ENCODE results near the gene SORD.
A peak's percentile ranks its signal among the peaks of the same experiment; 100 is the strongest.
"Not testable (repeated sequence)": the region's sequence is repeated elsewhere in the genome, so short reads cannot be mapped to it uniquely, and the experiment has no call there.

Gene SORD

GRCh38 chr15:45022871-45023658 is at the start of gene SORD:
SORD (plus strand) TSS chr15:45023195; CDS start chr15:45023284, 89 bp downstream.
- peak; percentile 91 for DNase-seq (ENCODE audit: low read depth)
- H3K4me3 ChIP-seq (ENCODE audit: low read depth, low read length) = peak within 1 kb of the TSS; percentile 71
- TF ChIP-seq CTCF (IDR thresholded peaks at IDR 0.05; ENCODE audit: insufficient read depth, low read depth, low read length, missing control alignments) = no peak

DNA sequence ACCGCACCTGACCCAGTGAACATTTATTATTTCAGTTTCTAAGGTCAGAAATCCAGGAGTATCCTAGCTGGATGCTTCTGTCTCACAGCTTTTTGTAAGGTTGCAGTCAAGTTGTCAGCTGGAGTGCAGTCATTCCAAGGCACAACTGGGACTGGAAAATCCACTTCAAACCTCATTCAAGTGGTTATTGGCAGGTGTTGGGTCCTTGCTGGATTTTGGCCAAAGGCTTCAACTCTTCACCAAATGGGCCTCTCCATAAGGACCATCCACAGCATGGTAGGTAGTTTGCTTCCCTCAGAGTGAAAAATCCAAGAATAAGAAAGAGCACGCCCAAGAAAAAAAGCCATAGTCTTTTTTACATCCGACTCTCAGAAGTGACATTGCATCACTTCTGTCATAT is 46.8 kb upstream of the SORD start:
- not testable (repeated sequence) for DNase-seq (ENCODE audit: low read depth); H3K4me3 ChIP-seq (ENCODE audit: low read depth, low read length)

GRCh38 chr15:44977781-44978180 is 45.2 kb upstream of the SORD start:
- DNase-seq (ENCODE audit: low read depth); H3K4me3 ChIP-seq (ENCODE audit: low read depth, low read length): not testable (repeated sequence)

GRCh38 chr15:44979617-44980339 is 43.2 kb upstream of the SORD start:
- not testable (repeated sequence) for H3K4me3 ChIP-seq (ENCODE audit: low read depth, low read length)
- DNase-seq (ENCODE audit: low read depth) = peak; percentile 21

- not testable (repeated sequence) for DNase-seq (ENCODE audit: low read depth); H3K4me3 ChIP-seq (ENCODE audit: low read depth, low read length)
These were observed 38.9 kb upstream of the SORD start for GRCh38 chr15:44984144-44984543.

DNA sequence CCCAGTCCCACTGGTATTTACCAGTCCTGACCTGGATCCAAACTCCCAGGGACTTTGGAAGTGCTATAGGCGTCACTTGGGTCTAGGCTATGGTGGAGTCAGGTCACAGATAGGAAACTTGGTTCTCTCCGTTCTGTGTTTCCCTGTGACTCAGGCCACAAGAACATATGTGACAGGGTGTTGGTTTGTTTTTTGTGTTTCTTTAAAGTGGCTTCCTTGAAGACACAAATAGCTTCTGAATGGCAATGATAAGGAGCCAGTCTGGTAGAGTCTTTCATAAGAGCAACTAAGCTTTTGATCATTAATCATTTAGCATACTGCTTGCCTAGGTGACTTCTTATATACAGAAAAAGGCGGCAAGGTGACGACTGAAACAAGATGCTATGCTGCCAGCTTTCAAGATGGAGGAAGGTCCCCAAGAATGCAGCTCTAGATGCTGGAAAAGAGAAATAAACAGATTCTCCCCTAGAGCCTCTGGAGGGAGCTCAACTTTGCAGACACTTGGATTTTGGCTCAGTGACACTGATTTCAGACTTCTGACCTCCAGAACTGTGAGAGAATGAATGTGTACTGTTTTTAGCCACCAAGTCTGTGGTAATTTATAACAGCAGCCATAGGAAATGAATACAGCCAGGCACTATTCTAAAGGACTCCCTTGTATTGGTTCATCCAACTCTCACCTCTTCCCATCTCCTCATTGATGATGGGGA is 36.5 kb upstream of the SORD start:
- not testable (repeated sequence) for DNase-seq (ENCODE audit: low read depth); H3K4me3 ChIP-seq (ENCODE audit: low read depth, low read length)

GRCh38 chr15:44987711-44988110 is 35.3 kb upstream of the SORD start:
- H3K4me3 ChIP-seq (ENCODE audit: low read depth, low read length); DNase-seq (ENCODE audit: low read depth): not testable (repeated sequence)

DNA sequence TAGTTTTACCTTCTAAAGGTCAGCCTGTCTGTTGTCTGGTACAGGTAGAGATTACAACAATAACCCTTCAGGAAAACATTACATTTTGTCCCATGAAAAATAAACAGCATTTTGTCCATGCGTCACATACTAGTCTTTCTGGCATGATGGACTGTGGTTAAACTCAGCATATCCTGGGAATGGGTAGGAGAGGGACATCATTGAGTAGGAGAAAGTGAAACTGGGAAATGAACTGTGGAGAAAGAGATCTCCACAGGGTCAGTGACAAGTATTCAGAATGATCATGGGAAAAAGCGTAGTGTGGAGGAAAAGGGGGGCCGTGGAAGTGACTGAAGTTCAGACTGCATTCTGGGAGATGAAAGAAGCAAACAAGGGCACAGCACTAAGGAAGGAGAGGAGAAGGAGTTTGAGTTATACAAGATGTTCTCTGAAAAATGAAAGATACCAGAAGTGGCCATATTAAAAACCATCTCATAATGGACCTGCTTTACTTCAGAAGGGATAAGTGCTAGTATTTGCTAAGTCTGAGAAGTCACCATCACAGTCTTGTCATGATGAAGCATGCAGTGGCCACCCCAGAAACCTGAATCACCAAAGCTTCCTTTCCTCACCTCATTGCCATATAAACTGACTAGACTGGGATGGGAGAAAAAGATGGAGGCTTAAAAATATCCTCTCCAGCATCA is 34.7 kb upstream of the SORD start:
- not testable (repeated sequence) for H3K4me3 ChIP-seq (ENCODE audit: low read depth, low read length); DNase-seq (ENCODE audit: low read depth)

- not testable (repeated sequence) for DNase-seq (ENCODE audit: low read depth); H3K4me3 ChIP-seq (ENCODE audit: low read depth, low read length)
These were observed 34.1 kb upstream of the SORD start for GRCh38 chr15:44988870-44989219.

DNA sequence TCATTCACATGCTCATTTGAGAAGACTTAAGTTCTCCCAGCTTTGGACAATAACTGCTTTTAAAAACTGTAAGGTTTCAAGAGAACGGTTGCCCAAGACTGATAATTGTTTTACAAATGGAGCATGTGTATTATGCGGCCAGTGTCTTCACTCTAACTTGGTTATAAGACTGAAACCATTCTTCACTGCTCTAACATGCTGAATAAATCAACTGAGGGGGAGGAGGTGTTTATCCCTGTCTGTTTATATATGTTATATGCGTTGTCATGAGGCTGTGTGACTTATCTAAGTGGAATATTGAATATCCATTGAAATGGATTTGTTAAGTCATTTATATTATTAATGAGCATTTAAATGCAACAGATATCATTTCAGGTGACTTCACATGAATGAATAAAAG is 25.4 kb upstream of the SORD start:
- DNase-seq (ENCODE audit: low read depth) = not testable (repeated sequence)

GRCh38 chr15:44999105-44999504 is 23.9 kb upstream of the SORD start:
- no peak for DNase-seq (ENCODE audit: low read depth)
- no peak overlapping the region for H3K4me3 ChIP-seq (ENCODE audit: low read depth, low read length)
- TF ChIP-seq CTCF (IDR thresholded peaks at IDR 0.05; ENCODE audit: insufficient read depth, low read depth, low read length, missing control alignments) = no peak

More for the DNA sequence above, 25.4 kb upstream of the SORD start:
- not testable (repeated sequence) for H3K4me3 ChIP-seq (ENCODE audit: low read depth, low read length)

DNA sequence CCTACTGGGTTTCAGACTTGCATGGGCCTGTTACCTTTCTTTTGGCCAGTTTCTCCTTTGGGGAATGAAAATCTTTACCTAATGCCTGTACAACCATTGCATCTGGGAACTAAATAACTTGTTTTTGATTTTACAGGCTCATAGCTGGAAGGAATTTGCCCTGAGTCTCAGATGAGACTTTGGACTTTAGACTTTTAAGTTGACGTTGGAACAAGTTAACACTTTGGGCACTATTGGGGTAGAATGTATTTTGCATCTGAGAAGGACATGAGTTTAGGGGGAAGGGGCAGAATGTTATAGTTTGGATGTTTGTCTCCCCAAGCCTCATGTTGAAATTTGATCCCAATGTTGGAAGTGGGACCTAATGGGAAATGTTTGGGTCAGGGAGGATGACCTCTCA is 21.8 kb upstream of the SORD start:
- DNase-seq (ENCODE audit: low read depth); H3K4me3 ChIP-seq (ENCODE audit: low read depth, low read length): not testable (repeated sequence)

DNA sequence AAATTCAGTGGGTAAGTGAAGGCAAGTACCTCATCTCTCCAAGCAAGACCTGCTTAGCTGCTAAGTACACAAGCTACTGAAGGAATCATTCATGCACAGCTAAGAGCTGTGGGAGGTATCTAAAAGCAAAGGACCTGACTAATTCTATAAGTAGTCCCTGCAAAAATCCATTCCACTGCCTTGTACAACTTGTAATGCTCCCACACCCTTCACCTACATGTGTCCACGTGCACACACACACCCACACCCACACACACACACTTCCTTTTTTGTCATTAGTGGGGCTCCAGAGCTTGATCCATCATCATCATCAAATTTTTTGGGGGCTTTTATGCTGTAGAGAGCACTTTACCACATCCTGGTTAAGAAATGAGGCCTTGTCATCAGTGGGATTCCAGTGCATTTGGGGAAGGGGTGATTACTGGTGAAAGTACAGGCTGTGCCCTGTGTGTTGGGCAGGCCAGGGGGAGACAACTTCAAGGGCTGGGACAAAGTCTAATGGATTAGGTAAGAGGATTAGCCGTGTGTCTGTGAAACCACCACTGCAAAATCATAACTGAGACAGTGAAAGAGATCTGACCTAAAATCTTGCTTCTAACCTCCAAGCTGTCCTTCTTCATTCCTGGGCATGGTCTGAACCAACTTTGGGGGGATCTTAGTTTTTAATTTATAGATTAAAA is 19.1 kb upstream of the SORD start:
- not testable (repeated sequence) for H3K4me3 ChIP-seq (ENCODE audit: low read depth, low read length)
- DNase-seq (ENCODE audit: low read depth) = peak; percentile 13

- not testable (repeated sequence) for H3K4me3 ChIP-seq (ENCODE audit: low read depth, low read length)
- peak; percentile 5 for DNase-seq (ENCODE audit: low read depth)
These were observed 18.3 kb upstream of the SORD start for GRCh38 chr15:45004590-45005175.
